Neural cell (in vitro differentiated cells): ENCODE results near the gene DEDD. TPM values are rescaled to one million over a fixed set of nuclear protein-coding genes. Genes with fewer than 3 reads are reported as not detected.

Experiments used
- H2AFZ ChIP-seq: fragments of 200-600, 300-800 bp; sonication (generic), shearing (Covaris generic); 2 replicates; pipeline ENCODE4 v1.6.0; 2014; ENCODE audit warnings: low read depth, mild to moderate bottlenecking, antibody characterized with exemption, low read length, moderate library complexity
- H3F3A ChIP-seq: fragments of 200-600 bp; shearing (Covaris generic); 2 replicates; pipeline ENCODE4 v1.6.1; 2016; ENCODE audit warnings: mild to moderate bottlenecking, moderate library complexity, mixed read lengths, antibody characterized with exemption, low read length; ENCODE audit not compliant: insufficient read depth, poor library complexity, severe bottlenecking
- H3K27ac ChIP-seq: fragments of 200-600, 300-800 bp; sonication (generic), shearing (Covaris generic); 2 replicates; pipeline ENCODE4 v1.5.1; 2014; ENCODE audit warnings: mild to moderate bottlenecking, low read length, moderate library complexity
- H3K27me3 ChIP-seq: fragments of 300-800, 200-600 bp; sonication (generic), shearing (Covaris generic); 2 replicates; pipeline ENCODE4 v1.6.0; 2014; ENCODE audit warnings: mild to moderate bottlenecking, low read depth, low read length, moderate library complexity; ENCODE audit not compliant: insufficient read depth
- H3K36me3 ChIP-seq: fragments of 300-800, 200-600 bp; sonication (generic), shearing (Covaris generic); 2 replicates; pipeline ENCODE4 v1.5.1; 2014; ENCODE audit warnings: mild to moderate bottlenecking, antibody characterized with exemption, low read length, moderate library complexity; ENCODE audit not compliant: insufficient read depth
- H3K4me2 ChIP-seq: fragments of 300-800, 200-600 bp; sonication (generic), shearing (Covaris generic); 2 replicates; pipeline ENCODE4 v1.6.0; 2014; ENCODE audit warnings: mild to moderate bottlenecking, low read length
- H3K4me3 ChIP-seq: fragments of 300-800, 200-600 bp; sonication (generic), shearing (Covaris generic); 2 replicates; pipeline ENCODE4 v1.5.1; 2014; ENCODE audit warnings: mild to moderate bottlenecking, low read length, moderate library complexity
- H3K79me2 ChIP-seq: fragments of 200-600 bp; shearing (Covaris generic); replicated peaks from 2 replicates; pipeline ENCODE4 v1.6.0; 2014; ENCODE audit warnings: mild to moderate bottlenecking, low read length, moderate library complexity; ENCODE audit not compliant: insufficient read depth
- H3K9ac ChIP-seq: fragments of 300-800, 200-600 bp; sonication (generic), shearing (Covaris generic); 2 replicates; pipeline ENCODE4 v1.6.1; 2016; ENCODE audit warnings: mild to moderate bottlenecking, low read length, mixed read lengths
- H3K9me2 ChIP-seq: fragments of 200-600 bp; shearing (Covaris generic); 2 replicates; pipeline ENCODE4 v1.6.1; 2016; ENCODE audit warnings: mild to moderate bottlenecking, low read length, mixed read lengths; ENCODE audit not compliant: insufficient read depth
- H3K9me3 ChIP-seq: fragments of 200-600, 300-800 bp; sonication (generic), shearing (Covaris generic); 2 replicates; pipeline ENCODE4 v1.6.1; 2016; ENCODE audit warnings: mild to moderate bottlenecking, mixed run types, low read length, moderate library complexity, mixed read lengths
- H4K20me1 ChIP-seq: fragments of 200-600 bp; shearing (Covaris generic); 2 replicates; pipeline ENCODE4 v1.6.1; 2016; ENCODE audit warnings: mild to moderate bottlenecking, mixed run types; ENCODE audit not compliant: insufficient read depth
- CTCF ChIP-seq: fragments of 450-650 bp; IDR thresholded peaks from 2 replicates; pipeline ENCODE4 v1.5.1; 2014; ENCODE audit warnings: antibody characterized with exemption, mild to moderate bottlenecking, moderate library complexity; ENCODE audit not compliant: poor library complexity, severe bottlenecking
- EP300 ChIP-seq: fragments of 450-650 bp; conservative IDR thresholded peaks from 2 replicates; pipeline ENCODE4 v1.6.1; 2014; ENCODE audit warnings: antibody characterized with exemption, mild to moderate bottlenecking, moderate library complexity; ENCODE audit not compliant: poor library complexity, severe bottlenecking
- EZH2 ChIP-seq: fragments of 200-600, 300-800 bp; shearing (Covaris generic), sonication (generic); IDR thresholded peaks from 2 replicates; pipeline ENCODE4 v1.6.1; 2014; ENCODE audit warnings: antibody characterized with exemption, low read length, borderline replicate concordance, mild to moderate bottlenecking; ENCODE audit not compliant: insufficient read depth, poor library complexity, severe bottlenecking
- MXI1 ChIP-seq: fragments of 450-650 bp; conservative IDR thresholded peaks from 2 replicates; pipeline ENCODE4 v1.6.1; 2014; ENCODE audit warnings: antibody characterized with exemption, mild to moderate bottlenecking; ENCODE audit not compliant: poor library complexity, severe bottlenecking
- POLR2AphosphoS5 ChIP-seq: IDR thresholded peaks from 2 replicates; pipeline ENCODE4 v1.6.1; 2012
- RAD21 ChIP-seq: fragments of 450-650 bp; conservative IDR thresholded peaks from 2 replicates; pipeline ENCODE4 v1.6.1; 2014; ENCODE audit warnings: antibody characterized with exemption, mild to moderate bottlenecking, moderate library complexity
- REST ChIP-seq: IDR thresholded peaks from 2 replicates; pipeline ENCODE4 v1.6.1; 2012; ENCODE audit warnings: borderline replicate concordance
- SMC3 ChIP-seq: fragments of 450-650 bp; conservative IDR thresholded peaks from 2 replicates; pipeline ENCODE4 v1.6.1; 2014; ENCODE audit warnings: antibody characterized with exemption, mild to moderate bottlenecking, moderate library complexity; ENCODE audit not compliant: poor library complexity
- TAF1 ChIP-seq: IDR thresholded peaks from 2 replicates; pipeline ENCODE4 v1.6.1; 2012; ENCODE audit warnings: low read depth
- polyA plus RNA-seq: library from polyadenylated mRNA; depleted of rRNA; stranded (reverse); fragments of >200 nt; gene quantifications from 2 replicates; pipeline ENCODE4 v1.2.3, GENCODE V29; 2014

DEDD gene
- polyA plus RNA-seq, 1 donor from 2014 or later: 29.6 TPM

- Histone ChIP-seq H4K20me1 (no peaks in the 10 kb centered on the region), H3K4me3 (no peak overlapping the region), H3K9ac (no peak overlapping the region), H3K79me2 (no peaks in the 10 kb centered on the region), H2AFZ (no peak overlapping the region), H3K4me2 (no peak overlapping the region), H3K27ac (no peak overlapping the region), H3K27me3 (no peaks in the 10 kb centered on the region), H3F3A (no peaks in the 10 kb centered on the region), H3K9me3 (no peaks in the 10 kb centered on the region), H3K9me2 (no peaks in the 10 kb centered on the region), H3K36me3 (no peaks in the 10 kb centered on the region)
- TF ChIP-seq REST (no peak), EP300 (no peak), RAD21 (no peak), CTCF (no peak), MXI1 (no peak), TAF1 (no peak), POLR2AphosphoS5 (no peak), EZH2 (no peak), SMC3 (no peak)
Measured at GRCh38 chr1:161092621-161093028, 39.8 kb downstream of the DEDD start.

GRCh38 chr1:161091796-161092507, 40.5 kb downstream of the DEDD start:
- H3K79me2 ChIP-seq: no peaks in the 10 kb centered on the region
- H3K4me2 ChIP-seq: no peak overlapping the region
- no peaks in the 10 kb centered on the region for H4K20me1 ChIP-seq
- H3K36me3 ChIP-seq: no peaks in the 10 kb centered on the region
- H3K4me3 ChIP-seq: no peak overlapping the region
- H3K9ac ChIP-seq: no peak overlapping the region
- H3K27me3 ChIP-seq: no peaks in the 10 kb centered on the region
- no peak overlapping the region for H3K27ac ChIP-seq
- no peaks in the 10 kb centered on the region for H3K9me3 ChIP-seq
- H2AFZ ChIP-seq: no peak overlapping the region
- TF ChIP-seq EP300: no peak
- TF ChIP-seq TAF1: no peak
- no peak for TF ChIP-seq REST
- TF ChIP-seq RAD21: no peak
- no peaks in the 10 kb centered on the region for H3K9me2 ChIP-seq
- no peaks in the 10 kb centered on the region for H3F3A ChIP-seq
